ENCODE data around the gene ANKS1B.

ANKS1B gene

GRCh38 chr12:98948343-98948949 is 1036.3 kb downstream of the ANKS1B start:
- H3K27me3 Mint-ChIP-seq: peaks cover 3% of the 10 kb centered on the region
- no peaks in the 10 kb centered on the region for H3K9me3 Mint-ChIP-seq (ENCODE audit: low read depth)

GRCh38 chr12:98945864-98946263 is 1038.9 kb downstream of the ANKS1B start:
- no peaks in the 10 kb centered on the region for H3K27me3 Mint-ChIP-seq
- H3K36me3 Mint-ChIP-seq: no peaks in the 10 kb centered on the region
- no peak overlapping the region for H3K27ac Mint-ChIP-seq
- H3K4me1 Mint-ChIP-seq (ENCODE audit: low read depth): no peaks in the 10 kb centered on the region
- no peak overlapping the region for H3K4me3 Mint-ChIP-seq
- no peaks in the 10 kb centered on the region for H3K9me3 Mint-ChIP-seq (ENCODE audit: low read depth)

More at GRCh38 chr12:98948343-98948949, 1036.3 kb downstream of the ANKS1B start:
- H3K4me3 Mint-ChIP-seq: no peak overlapping the region
- H3K4me1 Mint-ChIP-seq (ENCODE audit: low read depth): no peaks in the 10 kb centered on the region
- H3K36me3 Mint-ChIP-seq: no peaks in the 10 kb centered on the region
- H3K27ac Mint-ChIP-seq: no peak overlapping the region

- Mint-ChIP-seq H3K27ac (no peak overlapping the region), H3K4me3 (no peak overlapping the region), H3K36me3 (no peaks in the 10 kb centered on the region), H3K9me3 (ENCODE audit: low read depth) (peaks cover 8% of the 10 kb centered on the region), H3K4me1 (ENCODE audit: low read depth) (no peaks in the 10 kb centered on the region), H3K27me3 (peaks cover 7% of the 10 kb centered on the region)
Measured at GRCh38 chr12:98939926-98940325, 1044.8 kb downstream of the ANKS1B start.

GRCh38 chr12:98939350-98939749 is 1045.4 kb downstream of the ANKS1B start:
- no peaks in the 10 kb centered on the region for H3K4me1 Mint-ChIP-seq (ENCODE audit: low read depth)
- H3K4me3 Mint-ChIP-seq: no peak overlapping the region
- peaks cover 7% of the 10 kb centered on the region for H3K27me3 Mint-ChIP-seq
- no peak overlapping the region for H3K27ac Mint-ChIP-seq
- H3K9me3 Mint-ChIP-seq (ENCODE audit: low read depth): peaks cover 8% of the 10 kb centered on the region
- no peaks in the 10 kb centered on the region for H3K36me3 Mint-ChIP-seq

GRCh38 chr12:98935847-98936246 is 1048.9 kb downstream of the ANKS1B start:
- peaks cover 8% of the 10 kb centered on the region for H3K9me3 Mint-ChIP-seq (ENCODE audit: low read depth)
- no peaks in the 10 kb centered on the region for H3K36me3 Mint-ChIP-seq
- H3K27ac Mint-ChIP-seq: no peak overlapping the region
- H3K27me3 Mint-ChIP-seq: peaks cover 8% of the 10 kb centered on the region
- H3K4me1 Mint-ChIP-seq (ENCODE audit: low read depth): no peaks in the 10 kb centered on the region
- H3K4me3 Mint-ChIP-seq: no peak overlapping the region

- Mint-ChIP-seq H3K4me1 (ENCODE audit: low read depth) (no peaks in the 10 kb centered on the region), H3K36me3 (no peaks in the 10 kb centered on the region), H3K27me3 (peaks cover 16% of the 10 kb centered on the region), H3K27ac (no peak overlapping the region), H3K4me3 (no peak overlapping the region), H3K9me3 (ENCODE audit: low read depth) (no peaks in the 10 kb centered on the region)
Measured at GRCh38 chr12:98922871-98923270, 1061.9 kb downstream of the ANKS1B start.

- peaks cover 8% of the 10 kb centered on the region for H3K27me3 Mint-ChIP-seq
- peaks cover 4% of the 10 kb centered on the region for H3K9me3 Mint-ChIP-seq (ENCODE audit: low read depth)
- no peak overlapping the region for H3K4me3 Mint-ChIP-seq
- no peaks in the 10 kb centered on the region for H3K4me1 Mint-ChIP-seq (ENCODE audit: low read depth)
- no peaks in the 10 kb centered on the region for H3K36me3 Mint-ChIP-seq
- H3K27ac Mint-ChIP-seq: no peak overlapping the region
Measured at GRCh38 chr12:98918176-98918863, 1066.4 kb downstream of the ANKS1B start.

- H3K27me3 Mint-ChIP-seq: peaks cover 6% of the 10 kb centered on the region
- no peaks in the 10 kb centered on the region for H3K36me3 Mint-ChIP-seq
- H3K27ac Mint-ChIP-seq: no peak overlapping the region
- peaks cover 4% of the 10 kb centered on the region for H3K9me3 Mint-ChIP-seq (ENCODE audit: low read depth)
- H3K4me1 Mint-ChIP-seq (ENCODE audit: low read depth): no peaks in the 10 kb centered on the region
- no peak overlapping the region for H3K4me3 Mint-ChIP-seq
Measured at GRCh38 chr12:98916106-98916505, 1068.6 kb downstream of the ANKS1B start.

GRCh38 chr12:98912401-98912974 is 1072.2 kb downstream of the ANKS1B start:
- no peaks in the 10 kb centered on the region for H3K4me1 Mint-ChIP-seq (ENCODE audit: low read depth)
- no peaks in the 10 kb centered on the region for H3K36me3 Mint-ChIP-seq

GRCh38 chr12:98911396-98911795 is 1073.3 kb downstream of the ANKS1B start:
- H3K27me3 Mint-ChIP-seq: peaks cover 2% of the 10 kb centered on the region
- no peaks in the 10 kb centered on the region for H3K4me1 Mint-ChIP-seq (ENCODE audit: low read depth)
- H3K4me3 Mint-ChIP-seq: no peak overlapping the region
- peaks cover 4% of the 10 kb centered on the region for H3K9me3 Mint-ChIP-seq (ENCODE audit: low read depth)
- no peak overlapping the region for H3K27ac Mint-ChIP-seq
- H3K36me3 Mint-ChIP-seq: no peaks in the 10 kb centered on the region

More at GRCh38 chr12:98912401-98912974, 1072.2 kb downstream of the ANKS1B start:
- H3K27ac Mint-ChIP-seq: no peak overlapping the region
- H3K9me3 Mint-ChIP-seq (ENCODE audit: low read depth): peaks cover 4% of the 10 kb centered on the region
- peaks cover 2% of the 10 kb centered on the region for H3K27me3 Mint-ChIP-seq
- no peak overlapping the region for H3K4me3 Mint-ChIP-seq

- no peaks in the 10 kb centered on the region for H3K4me1 Mint-ChIP-seq (ENCODE audit: low read depth)
- no peak overlapping the region for H3K27ac Mint-ChIP-seq
- no peak overlapping the region for H3K4me3 Mint-ChIP-seq
- H3K9me3 Mint-ChIP-seq (ENCODE audit: low read depth): peaks cover under 1% of the 10 kb centered on the region
- H3K27me3 Mint-ChIP-seq: peaks cover 3% of the 10 kb centered on the region
- no peaks in the 10 kb centered on the region for H3K36me3 Mint-ChIP-seq
Measured at GRCh38 chr12:98909746-98910145, 1075.0 kb downstream of the ANKS1B start.

GRCh38 chr12:98908866-98909265 is 1075.9 kb downstream of the ANKS1B start:
- Mint-ChIP-seq H3K27ac (no peak overlapping the region), H3K9me3 (ENCODE audit: low read depth) (no peaks in the 10 kb centered on the region), H3K36me3 (no peaks in the 10 kb centered on the region), H3K4me1 (ENCODE audit: low read depth) (no peaks in the 10 kb centered on the region), H3K27me3 (peaks cover 3% of the 10 kb centered on the region), H3K4me3 (no peak overlapping the region)

GRCh38 chr12:98903875-98904274 is 1080.9 kb downstream of the ANKS1B start:
- H3K9me3 Mint-ChIP-seq (ENCODE audit: low read depth): no peaks in the 10 kb centered on the region

GRCh38 chr12:98901189-98901588 is 1083.5 kb downstream of the ANKS1B start:
- no peak overlapping the region for H3K27ac Mint-ChIP-seq
- no peaks in the 10 kb centered on the region for H3K36me3 Mint-ChIP-seq
- H3K27me3 Mint-ChIP-seq: peaks cover 14% of the 10 kb centered on the region
- no peaks in the 10 kb centered on the region for H3K9me3 Mint-ChIP-seq (ENCODE audit: low read depth)
- H3K4me3 Mint-ChIP-seq: no peak overlapping the region
- no peaks in the 10 kb centered on the region for H3K4me1 Mint-ChIP-seq (ENCODE audit: low read depth)

More at GRCh38 chr12:98903875-98904274, 1080.9 kb downstream of the ANKS1B start:
- no peak overlapping the region for H3K4me3 Mint-ChIP-seq
- no peaks in the 10 kb centered on the region for H3K4me1 Mint-ChIP-seq (ENCODE audit: low read depth)
- H3K27ac Mint-ChIP-seq: no peak overlapping the region
- H3K36me3 Mint-ChIP-seq: no peaks in the 10 kb centered on the region
- H3K27me3 Mint-ChIP-seq: peaks cover 1% of the 10 kb centered on the region

GRCh38 chr12:98896938-98897337 is 1087.8 kb downstream of the ANKS1B start:
- H3K27ac Mint-ChIP-seq: no peak overlapping the region
- H3K9me3 Mint-ChIP-seq (ENCODE audit: low read depth): no peaks in the 10 kb centered on the region
- H3K4me1 Mint-ChIP-seq (ENCODE audit: low read depth): peaks cover 2% of the 10 kb centered on the region
- peaks cover 36% of the 10 kb centered on the region for H3K27me3 Mint-ChIP-seq
- H3K36me3 Mint-ChIP-seq: no peaks in the 10 kb centered on the region
- H3K4me3 Mint-ChIP-seq: no peak overlapping the region

Measured in activated naive CD8-positive, alpha-beta T cell (primary cell).